GM06990 (cell line): ENCODE results near the gene KREMEN1.
A peak's percentile ranks its signal among the peaks of the same experiment; 100 is the strongest.

Experiments used
- DNase-seq: peaks from one replicate; pipeline ENCODE4 v3.0.0-alpha.2; 2011; ENCODE audit not compliant: insufficient read length; ENCODE audit errors: extremely low read depth
- H3K27me3 ChIP-seq: replicated peaks from 2 replicates; pipeline ENCODE4 v1.6.0; 2011; ENCODE audit warnings: low read length; ENCODE audit not compliant: control insufficient read depth, insufficient read depth
- H3K36me3 ChIP-seq: 2 replicates; pipeline ENCODE4 v1.5.1; 2011; ENCODE audit warnings: low read length; ENCODE audit not compliant: control insufficient read depth, insufficient read depth
- H3K4me3 ChIP-seq: replicated peaks from 2 replicates; pipeline ENCODE4 v1.5.1; 2011; ENCODE audit warnings: low read depth, mild to moderate bottlenecking, control low read depth, low read length
- TF ChIP-seq, protein P1 (sequence below): IDR thresholded peaks from 2 replicates; pipeline ENCODE4 v1.5.1; 2011; ENCODE audit warnings: low read length, control low read depth, mild to moderate bottlenecking, inconsistent platforms; ENCODE audit not compliant: insufficient read depth, poor library complexity, severe bottlenecking

Gene KREMEN1

DNA sequence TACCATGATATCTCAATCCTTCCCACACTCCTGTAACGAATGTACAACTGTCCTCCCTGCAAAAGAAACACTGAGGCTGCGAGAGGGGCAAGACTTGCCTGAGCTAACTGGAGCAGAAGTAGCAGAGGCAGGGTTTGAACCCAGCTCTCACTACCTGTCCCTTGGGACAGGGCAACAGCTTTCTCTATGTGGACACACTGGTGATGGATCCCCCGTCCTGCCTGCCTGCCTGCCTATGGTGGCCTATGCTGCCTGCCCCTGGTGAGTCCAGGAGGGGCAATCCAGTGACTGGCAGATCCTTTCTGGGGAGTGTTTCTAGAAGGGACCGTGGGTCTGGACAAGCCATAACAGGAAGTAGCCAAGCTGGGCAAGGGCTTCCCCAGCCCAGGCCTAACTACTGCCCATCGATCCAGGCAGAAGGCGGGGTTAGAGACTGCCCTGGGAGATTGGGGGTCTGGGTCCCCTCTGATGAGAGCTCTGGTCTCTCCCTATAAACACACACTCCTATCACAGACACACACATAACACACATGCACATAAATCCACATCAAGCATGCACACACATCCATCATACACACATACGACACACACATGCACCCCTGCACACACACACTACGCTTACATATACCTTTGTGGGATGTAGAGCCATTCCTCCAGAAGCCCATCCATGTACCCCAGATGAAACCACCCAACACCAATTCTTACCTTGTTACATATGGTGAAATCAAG is 131.8 kb downstream of the KREMEN1 start:
- DNase-seq = no peak
- Histone ChIP-seq H3K36me3 (no peaks in the 10 kb centered on the region), H3K4me3 (peak overlapping the region; percentile 70), H3K27me3 (no peaks in the 10 kb centered on the region)
- TF ChIP-seq, protein P1, sequence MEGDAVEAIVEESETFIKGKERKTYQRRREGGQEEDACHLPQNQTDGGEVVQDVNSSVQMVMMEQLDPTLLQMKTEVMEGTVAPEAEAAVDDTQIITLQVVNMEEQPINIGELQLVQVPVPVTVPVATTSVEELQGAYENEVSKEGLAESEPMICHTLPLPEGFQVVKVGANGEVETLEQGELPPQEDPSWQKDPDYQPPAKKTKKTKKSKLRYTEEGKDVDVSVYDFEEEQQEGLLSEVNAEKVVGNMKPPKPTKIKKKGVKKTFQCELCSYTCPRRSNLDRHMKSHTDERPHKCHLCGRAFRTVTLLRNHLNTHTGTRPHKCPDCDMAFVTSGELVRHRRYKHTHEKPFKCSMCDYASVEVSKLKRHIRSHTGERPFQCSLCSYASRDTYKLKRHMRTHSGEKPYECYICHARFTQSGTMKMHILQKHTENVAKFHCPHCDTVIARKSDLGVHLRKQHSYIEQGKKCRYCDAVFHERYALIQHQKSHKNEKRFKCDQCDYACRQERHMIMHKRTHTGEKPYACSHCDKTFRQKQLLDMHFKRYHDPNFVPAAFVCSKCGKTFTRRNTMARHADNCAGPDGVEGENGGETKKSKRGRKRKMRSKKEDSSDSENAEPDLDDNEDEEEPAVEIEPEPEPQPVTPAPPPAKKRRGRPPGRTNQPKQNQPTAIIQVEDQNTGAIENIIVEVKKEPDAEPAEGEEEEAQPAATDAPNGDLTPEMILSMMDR = no peak

DNA sequence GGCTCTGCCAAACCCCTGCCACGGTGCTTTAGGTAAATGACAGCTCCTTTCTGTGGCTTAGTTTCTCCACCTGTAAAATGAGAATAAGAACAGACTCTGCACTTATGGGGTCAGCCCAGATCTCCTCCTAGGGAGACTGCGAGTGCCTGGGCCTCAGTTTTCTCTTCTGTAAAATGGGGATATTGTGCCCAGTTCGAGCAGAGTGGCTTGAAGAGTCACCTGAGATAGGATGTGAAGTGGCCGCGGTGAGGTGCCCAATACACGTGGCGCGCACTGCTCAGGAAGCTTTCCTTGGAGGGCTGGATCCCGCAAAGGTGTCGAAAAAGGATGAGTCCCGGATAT is 132.4 kb downstream of the KREMEN1 start:
- no peak for DNase-seq
- H3K4me3 ChIP-seq = peak overlapping the region; percentile 70
- TF ChIP-seq, protein P1 = no peak
- H3K27me3 ChIP-seq = no peaks in the 10 kb centered on the region
- H3K36me3 ChIP-seq = no peaks in the 10 kb centered on the region

GRCh38 chr22:29205594-29206371 is 132.9 kb downstream of the KREMEN1 start, which contains the start of gene EMID1:
Gene EMID1 (plus strand): TSS chr22:29205896. CDS start chr22:29206039, 143 bp downstream.
- H3K4me3 ChIP-seq = peak within 1 kb of the TSS; percentile 91
- peak; percentile 67 for DNase-seq
- TF ChIP-seq, protein P1 = peak; percentile 21
- H3K27me3 ChIP-seq = no peaks in the 10 kb centered on the region
- no peaks in the 10 kb centered on the region for H3K36me3 ChIP-seq

DNA sequence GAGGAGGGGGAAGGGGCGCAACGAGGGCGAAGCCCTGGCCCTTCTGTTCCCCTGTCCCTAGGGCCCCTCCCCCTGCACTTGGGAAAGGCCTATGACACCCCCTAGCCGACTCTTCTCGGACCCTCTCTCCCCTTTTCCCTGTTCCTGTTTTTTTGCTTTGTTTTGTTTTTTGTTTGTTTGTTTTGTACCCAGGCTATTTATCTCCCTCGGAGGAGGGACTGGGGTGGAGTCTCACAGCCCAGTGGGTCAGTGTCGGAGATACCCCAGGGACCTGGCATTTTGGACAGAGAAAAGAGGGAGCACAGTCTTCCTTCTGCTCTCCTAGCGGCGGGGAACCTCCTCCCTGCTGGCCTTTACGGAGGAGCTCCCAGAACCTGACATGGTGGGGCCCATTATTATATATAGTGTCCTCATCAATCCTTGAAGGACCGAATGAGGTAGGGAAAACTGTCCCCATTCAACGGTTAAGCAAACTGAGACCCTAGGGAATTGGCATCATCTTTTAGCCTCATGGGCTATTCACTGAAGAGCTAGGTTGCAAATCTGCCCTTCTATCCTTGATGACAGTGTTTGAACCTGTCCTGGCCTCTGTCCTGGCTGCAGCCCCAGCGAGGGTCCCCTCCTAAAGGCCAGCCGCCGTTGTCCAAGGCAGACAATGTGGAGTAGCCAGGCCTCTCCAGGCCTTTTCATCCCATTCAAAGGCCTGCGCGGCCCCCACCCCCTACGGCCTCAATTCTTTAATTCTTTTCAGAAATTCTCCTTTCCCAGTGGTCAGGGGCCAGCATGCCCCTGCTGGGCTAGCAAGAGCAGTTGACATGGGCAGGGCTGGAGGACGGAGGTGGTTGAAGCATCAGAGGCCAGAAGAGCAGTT is 133.8 kb downstream of the KREMEN1 start:
- H3K4me3 ChIP-seq = peak overlapping the region; percentile 91
- TF ChIP-seq, protein P1 = no peak
- no peaks in the 10 kb centered on the region for H3K36me3 ChIP-seq
- H3K27me3 ChIP-seq = no peaks in the 10 kb centered on the region
- DNase-seq = no peak

DNA sequence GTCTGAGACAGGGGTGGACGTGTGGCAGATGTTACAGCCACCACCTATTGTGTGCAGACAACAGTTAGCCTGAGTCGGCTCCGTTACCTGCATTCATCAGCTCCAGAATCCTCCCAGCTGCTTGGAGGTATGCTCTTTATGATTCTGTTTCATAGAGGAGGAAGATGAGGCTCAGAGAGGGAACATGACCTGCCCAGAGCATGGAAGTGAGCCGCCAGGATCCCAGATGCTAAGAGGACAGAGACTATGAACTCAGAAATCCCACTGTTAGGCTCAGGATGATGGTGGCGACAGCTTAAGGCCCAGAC is 134.4 kb downstream of the KREMEN1 start:
- H3K27me3 ChIP-seq = no peaks in the 10 kb centered on the region

More for the DNA sequence above, 134.4 kb downstream of the KREMEN1 start:
- Histone ChIP-seq H3K36me3 (no peaks in the 10 kb centered on the region), H3K4me3 (peak overlapping the region; percentile 91)
- TF ChIP-seq, protein P1 = no peak
- no peak for DNase-seq
